Measurements from ENCODE around the gene ETV3. TPM values are rescaled to one million over a fixed set of nuclear protein-coding genes. Genes with fewer than 3 reads are reported as not detected.

ETV3 gene
- total RNA-seq, 4 donors from 2014 or later, result 28.8 to 48.3 (median 32.5) TPM

GRCh38 chr1:157168015-157168414 lies 29.8 kb upstream of the ETV3 start:
- TF ChIP-seq, protein P1, sequence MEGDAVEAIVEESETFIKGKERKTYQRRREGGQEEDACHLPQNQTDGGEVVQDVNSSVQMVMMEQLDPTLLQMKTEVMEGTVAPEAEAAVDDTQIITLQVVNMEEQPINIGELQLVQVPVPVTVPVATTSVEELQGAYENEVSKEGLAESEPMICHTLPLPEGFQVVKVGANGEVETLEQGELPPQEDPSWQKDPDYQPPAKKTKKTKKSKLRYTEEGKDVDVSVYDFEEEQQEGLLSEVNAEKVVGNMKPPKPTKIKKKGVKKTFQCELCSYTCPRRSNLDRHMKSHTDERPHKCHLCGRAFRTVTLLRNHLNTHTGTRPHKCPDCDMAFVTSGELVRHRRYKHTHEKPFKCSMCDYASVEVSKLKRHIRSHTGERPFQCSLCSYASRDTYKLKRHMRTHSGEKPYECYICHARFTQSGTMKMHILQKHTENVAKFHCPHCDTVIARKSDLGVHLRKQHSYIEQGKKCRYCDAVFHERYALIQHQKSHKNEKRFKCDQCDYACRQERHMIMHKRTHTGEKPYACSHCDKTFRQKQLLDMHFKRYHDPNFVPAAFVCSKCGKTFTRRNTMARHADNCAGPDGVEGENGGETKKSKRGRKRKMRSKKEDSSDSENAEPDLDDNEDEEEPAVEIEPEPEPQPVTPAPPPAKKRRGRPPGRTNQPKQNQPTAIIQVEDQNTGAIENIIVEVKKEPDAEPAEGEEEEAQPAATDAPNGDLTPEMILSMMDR (IDR thresholded peaks at IDR 0.05), result no peak
- ATAC-seq (ENCODE audit: low FRiP score), result no peak
- DNase-seq (ENCODE audit: low spot score), result no peak

DNA sequence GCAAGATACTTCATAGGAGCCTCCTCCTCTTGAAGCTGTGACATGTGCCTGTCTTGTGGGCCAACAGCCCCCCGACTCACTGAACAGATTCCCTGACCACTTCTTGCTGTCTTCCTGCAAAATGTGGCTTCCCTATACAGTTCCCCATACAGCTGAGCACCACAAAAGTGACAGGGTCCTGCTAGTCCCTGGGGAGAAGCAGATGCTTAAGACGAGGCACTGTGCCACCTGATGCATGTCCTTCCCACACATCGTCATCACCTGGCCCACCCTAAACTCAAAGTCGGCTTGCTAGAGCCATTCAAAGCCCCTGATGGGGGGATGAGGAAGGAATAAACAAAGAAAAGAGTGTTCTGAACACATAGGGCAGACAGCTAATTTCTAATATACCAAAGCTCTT lies 29.2 kb upstream of the ETV3 start:
- no peak for DNase-seq (ENCODE audit: low spot score)
- no peak for ATAC-seq (ENCODE audit: low FRiP score)
- TF ChIP-seq, protein P1 (IDR thresholded peaks at IDR 0.05), result no peak

DNA sequence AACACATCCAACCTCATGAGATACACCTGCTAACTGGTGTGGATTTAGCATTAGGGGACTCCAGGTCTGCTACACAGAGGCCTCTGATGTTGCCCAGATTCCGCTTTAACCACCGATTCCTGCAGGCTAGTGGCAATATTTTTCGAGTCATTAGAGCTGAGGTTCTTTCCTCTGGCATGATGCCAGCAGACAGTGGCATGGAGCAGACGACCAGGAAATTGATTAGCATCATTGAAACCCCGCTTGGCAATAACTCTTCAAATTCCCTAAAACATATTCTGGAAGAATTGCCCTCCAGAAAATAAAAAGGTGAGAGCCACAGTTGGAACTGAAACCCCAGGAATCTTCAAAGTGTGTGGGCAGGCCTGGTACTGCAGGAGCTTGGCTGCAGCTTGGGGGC lies 28.4 kb upstream of the ETV3 start:
- TF ChIP-seq, protein P1 (IDR thresholded peaks at IDR 0.05), result no peak
- no peak for DNase-seq (ENCODE audit: low spot score)
- ATAC-seq (ENCODE audit: low FRiP score), result no peak

- TF ChIP-seq, protein P1 (IDR thresholded peaks at IDR 0.05), result peak in 1 of 3 donors; percentile 14
- peak; percentile 69 for DNase-seq (ENCODE audit: low spot score)
- no peak for ATAC-seq (ENCODE audit: low FRiP score)
These were observed 25.3 kb upstream of the ETV3 start for GRCh38 chr1:157163273-157164127.

- DNase-seq (ENCODE audit: low spot score) (no peak), ATAC-seq (ENCODE audit: low FRiP score) (no peak)
- TF ChIP-seq, protein P1 (IDR thresholded peaks at IDR 0.05), result no peak
These were observed 24.1 kb upstream of the ETV3 start for GRCh38 chr1:157162345-157162744.

DNA sequence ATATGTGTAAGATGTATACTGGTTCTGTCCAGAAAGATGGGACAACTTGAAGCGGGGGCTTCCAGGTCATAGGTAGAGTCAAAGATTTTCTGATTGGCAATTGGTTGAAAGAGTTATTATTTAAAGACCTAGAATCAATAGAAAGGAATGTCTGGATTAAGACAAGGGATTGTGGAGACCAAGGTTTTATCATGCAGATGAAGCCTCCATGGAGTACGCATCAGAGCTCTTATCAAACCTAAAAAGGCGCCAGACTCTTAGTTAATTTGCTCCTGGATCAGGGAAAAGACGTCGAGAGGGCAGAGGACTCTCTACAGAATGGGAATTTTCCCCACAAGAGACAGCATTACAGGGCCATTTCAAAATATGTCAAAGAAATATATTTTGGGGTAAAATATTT lies 23.7 kb upstream of the ETV3 start:
- ATAC-seq (ENCODE audit: low FRiP score) (no peak), DNase-seq (ENCODE audit: low spot score) (no peak)
- TF ChIP-seq, protein P1 (IDR thresholded peaks at IDR 0.05), result no peak

DNA sequence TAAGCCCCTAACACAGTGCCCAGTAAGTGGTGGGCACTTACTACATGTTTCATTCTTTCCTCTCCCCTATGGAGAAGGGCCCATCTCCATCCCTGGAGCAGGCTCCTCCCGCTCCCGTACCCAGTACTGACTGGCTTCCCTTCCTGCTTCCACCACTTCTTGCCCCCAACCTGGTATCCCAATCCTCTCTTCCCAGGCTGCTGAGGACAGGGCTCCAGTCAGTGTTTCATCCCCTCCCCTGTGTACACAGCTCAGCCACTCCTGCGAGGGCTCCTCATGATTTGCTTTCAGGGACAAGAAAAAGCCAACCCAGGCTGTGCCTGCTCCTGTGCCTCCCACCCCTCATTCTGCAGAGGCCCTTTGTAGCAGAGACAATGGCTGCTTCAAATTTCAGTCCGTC lies 20.8 kb upstream of the ETV3 start:
- no peak for ATAC-seq (ENCODE audit: low FRiP score)
- TF ChIP-seq, protein P1 (IDR thresholded peaks at IDR 0.05), result no peak
- DNase-seq (ENCODE audit: low spot score), result no peak

Data from omental fat pad (tissue), 4 donors.